Measurements from ENCODE around the gene TBCD. TPM values are rescaled to one million over a fixed set of nuclear protein-coding genes. Genes with fewer than 3 reads are reported as not detected.

Gene TBCD
- polyA plus RNA-seq, 12 donors: 47.5 to 79.6 (median 55.9) TPM; not detected in 1

- no peak for DNase-seq
These were observed 185.8 kb downstream of the TBCD start for GRCh38 chr17:82937411-82938371.

DNA sequence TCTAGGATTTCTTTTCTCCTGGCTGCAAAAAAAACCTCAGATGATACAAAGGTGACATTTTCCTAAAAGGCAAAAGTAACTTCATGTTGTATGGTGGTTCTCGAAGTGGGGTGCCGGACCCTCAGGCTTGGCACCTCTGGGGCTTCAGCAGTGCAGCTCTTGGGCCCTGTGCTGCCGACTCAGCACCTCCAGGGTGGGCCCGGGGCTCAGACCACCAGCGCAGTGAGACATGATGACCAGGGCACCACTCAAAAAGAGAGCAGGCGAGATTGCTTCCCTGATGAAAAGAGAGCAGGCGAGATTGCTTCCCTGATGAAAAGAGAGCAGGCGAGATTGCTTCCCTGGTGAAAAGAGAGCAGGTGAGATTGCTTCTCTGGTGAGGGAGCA is 186.6 kb downstream of the TBCD start:
- DNase-seq: no peak

DNA sequence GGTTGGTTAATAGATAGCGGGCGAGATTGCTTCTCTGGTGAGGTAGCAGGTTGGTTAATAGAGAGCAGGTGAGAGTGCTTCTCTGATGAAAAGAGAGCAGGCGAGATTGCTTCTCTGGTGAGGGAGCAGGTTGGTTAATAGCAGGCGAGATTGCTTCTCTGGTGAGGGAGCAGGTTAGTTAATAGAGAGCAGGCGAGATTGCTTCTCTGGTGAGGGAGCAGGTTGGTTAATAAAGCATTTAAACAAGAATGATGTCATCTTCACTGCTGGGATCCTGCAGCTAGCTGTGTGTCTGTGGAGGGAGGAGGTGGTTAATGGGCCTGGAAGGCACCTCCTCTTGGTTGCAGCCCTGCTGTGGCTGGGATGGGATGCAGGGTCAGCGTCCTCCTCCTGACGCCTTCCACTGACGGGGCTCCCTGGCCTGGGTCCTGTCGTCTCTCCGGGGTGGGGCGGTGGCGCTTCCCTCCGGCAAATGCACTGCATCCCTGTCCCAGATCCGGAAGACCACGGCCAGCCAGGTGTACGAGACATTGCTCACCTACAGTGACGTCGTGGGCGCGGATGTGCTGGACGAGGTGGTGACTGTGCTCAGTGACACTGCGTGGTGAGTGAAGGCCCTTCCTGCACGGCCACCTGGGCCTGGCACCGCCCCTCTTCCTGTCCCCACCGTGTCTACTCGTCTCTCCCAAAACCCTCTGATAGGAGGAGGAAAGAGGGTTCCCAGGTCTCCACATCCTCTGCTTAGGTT is 187.2 kb downstream of the TBCD start:
- no peak for DNase-seq

DNA sequence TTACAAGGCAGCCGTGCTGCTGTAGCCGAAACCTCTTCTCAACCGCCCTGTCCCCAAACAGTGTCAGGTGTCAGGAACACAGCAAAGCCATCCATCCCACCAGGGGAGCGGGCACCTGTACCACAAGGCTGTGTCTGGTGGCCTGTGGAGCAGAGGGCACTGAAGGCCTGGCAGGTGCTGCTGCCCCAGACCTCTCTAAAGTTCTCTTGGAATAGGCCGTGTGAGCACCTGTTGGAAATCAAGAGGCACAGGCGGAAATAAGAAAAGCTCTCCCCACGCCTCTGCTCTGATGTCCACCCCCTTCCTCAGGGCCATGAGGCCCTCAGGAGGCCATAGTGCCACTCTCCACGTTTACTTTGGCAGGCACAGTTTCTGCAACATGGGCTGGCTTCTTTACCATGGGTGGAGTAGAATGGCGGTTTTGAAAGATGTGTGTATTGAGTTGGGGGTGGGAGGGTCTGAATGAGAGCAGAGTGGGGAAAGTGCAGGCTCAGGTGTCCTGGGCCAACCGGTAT is 187.8 kb downstream of the TBCD start:
- no peak for DNase-seq

- DNase-seq: no peak
These were observed 188.6 kb downstream of the TBCD start for GRCh38 chr17:82940226-82941020.

- DNase-seq: no peak
These were observed 189.4 kb downstream of the TBCD start for GRCh38 chr17:82941021-82942001.

DNA sequence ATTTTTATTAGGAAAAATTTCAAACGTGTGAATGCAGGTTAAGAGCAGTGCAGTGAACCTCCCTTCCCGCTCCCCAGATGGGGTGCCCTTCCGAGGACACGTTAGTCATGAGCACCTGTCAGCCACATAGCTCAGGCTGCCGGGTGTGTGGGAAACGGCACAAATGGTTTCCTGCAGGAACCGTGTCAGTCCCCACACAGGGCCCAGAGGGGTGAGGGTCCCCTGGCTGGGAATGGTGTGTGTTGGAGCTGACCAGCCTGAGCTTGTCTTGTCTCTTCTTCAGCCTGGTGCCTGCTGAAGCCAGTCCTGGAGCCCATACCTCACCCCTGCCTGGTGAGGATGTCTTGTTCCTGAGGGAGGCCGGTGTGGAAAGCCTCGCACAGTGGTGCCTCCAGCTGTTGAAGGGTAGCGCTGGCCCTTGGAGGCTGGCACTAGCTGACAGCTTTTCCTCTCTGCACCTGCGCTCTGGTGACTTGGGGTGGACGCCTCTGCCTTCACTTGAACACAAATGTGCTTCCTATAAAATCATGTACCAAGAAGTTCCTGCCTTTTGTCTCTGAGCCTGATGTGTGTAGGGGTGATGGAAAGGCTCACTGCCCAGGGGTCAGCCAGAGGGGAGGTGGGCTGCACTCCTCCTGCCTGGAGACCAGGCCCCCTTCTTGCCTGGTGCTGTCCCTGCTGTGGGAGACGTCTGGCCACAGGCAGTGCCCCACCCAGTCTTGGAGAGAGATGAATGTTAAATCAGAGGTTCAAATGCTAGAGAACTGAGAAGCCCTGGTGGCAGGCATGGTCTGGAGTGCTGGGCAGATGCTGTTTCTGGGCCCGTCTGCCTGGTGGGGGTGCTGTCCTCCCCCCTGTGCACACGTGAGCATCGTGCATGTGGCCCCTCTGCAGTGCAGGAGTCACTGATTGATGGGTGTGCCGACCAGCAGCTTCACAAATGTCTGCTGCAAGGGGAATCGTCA is 190.6 kb downstream of the TBCD start:
- no peak for DNase-seq

DNA sequence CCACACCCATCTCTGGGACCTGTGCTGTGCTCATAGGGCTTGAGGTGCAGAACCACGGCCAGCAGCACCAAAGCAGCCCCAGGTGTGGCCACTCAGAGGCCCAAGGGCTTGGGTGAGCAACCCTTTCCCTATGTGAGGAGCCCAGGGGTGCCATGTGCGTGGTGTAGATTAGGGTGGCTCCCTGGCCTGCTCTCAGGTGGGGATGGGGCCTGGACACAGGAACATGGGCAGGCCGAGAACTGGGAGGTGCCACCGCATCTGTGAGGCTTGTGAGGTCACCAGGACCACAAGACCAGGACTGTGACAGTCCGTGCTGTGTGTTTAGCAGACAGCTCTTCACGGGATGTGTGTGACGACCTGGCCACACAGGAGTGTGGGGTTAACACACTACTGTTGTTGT is 191.5 kb downstream of the TBCD start:
- no peak for DNase-seq

- DNase-seq: no peak
These were observed 191.9 kb downstream of the TBCD start for GRCh38 chr17:82943751-82944150.

DNA sequence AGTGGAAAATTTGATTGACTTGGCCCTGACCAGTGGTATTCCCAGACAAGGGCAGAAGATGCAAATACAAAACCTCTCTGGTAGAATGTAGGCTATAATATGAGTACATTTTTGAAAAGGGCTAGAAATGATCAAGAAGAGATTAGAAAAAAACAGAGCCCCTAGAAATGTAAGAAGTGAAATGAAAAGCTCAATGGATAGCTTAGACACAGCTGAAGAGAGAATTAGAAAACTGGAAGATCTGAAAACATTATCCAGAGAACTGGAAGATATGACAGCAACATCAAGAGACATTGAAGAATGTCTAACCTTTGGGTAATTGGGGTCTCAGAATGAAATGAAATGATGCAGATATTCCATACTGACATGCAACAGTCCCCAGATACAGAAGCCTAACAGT is 193.1 kb downstream of the TBCD start:
- DNase-seq: no peak

DNA sequence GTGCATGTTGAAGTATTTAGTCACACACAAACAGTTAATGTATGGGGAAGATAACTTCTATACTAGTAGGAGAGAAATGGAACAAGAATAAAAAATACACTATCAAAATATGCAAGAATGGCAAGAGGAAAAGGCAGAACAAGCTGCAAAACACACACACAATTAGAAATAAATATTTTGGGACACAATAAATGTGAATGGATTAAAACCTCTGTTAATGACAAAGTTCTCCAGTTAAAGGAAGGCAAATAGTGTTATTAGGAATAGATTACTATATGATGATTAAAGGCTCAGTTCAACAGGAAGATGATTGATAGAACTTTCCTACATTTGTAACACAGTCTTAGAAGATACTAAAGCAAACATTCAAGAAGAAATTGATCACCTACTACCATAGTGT is 194.2 kb downstream of the TBCD start:
- no peak for DNase-seq

DNA sequence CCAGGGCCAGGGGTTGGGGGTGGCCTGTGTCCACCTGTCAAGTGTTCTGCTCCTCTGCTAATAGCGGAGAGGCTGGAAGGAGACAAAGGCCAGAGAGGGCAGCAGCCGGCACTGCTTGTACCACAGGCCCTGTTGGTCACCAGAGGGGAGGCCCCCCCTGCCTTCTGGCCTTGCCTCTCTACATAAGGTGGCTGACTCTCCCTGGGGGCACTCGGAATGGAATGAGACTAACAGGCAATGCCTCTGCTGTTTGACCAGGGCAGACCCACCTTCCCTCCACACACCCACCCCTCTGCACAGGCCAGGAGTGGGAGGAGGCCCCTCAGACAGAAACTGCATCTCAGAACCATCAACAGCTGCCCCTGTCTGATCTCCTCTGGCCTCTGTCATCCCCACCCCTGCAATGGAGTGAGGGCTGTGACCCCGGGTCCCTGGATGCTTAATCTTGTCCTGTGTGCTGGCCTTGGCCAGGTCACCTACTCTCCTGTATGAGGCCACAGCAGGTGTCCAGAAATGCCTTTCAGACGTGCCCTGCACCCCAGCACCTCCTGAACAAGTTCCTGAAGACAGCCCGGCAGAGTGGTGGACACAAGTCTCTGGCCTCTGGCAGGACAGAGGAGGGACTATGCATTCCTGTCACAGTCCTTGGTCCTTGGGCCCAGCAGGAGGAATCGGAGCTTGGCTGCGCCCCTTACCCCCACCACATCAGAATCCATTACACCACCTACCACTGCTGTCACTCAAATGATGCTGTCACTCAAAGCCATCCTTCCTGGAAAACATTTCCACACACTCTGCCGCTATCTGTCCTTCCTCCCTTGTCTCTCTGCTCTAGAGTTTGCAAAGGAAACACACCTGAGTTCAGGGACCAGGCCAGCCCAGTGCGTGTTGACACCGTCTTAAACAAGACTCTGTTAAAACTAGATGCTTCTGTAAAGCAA is 195.5 kb downstream of the TBCD start:
- DNase-seq: no peak

GRCh38 chr17:82948081-82948511 is 196.2 kb downstream of the TBCD start:
- no peak for DNase-seq

DNA sequence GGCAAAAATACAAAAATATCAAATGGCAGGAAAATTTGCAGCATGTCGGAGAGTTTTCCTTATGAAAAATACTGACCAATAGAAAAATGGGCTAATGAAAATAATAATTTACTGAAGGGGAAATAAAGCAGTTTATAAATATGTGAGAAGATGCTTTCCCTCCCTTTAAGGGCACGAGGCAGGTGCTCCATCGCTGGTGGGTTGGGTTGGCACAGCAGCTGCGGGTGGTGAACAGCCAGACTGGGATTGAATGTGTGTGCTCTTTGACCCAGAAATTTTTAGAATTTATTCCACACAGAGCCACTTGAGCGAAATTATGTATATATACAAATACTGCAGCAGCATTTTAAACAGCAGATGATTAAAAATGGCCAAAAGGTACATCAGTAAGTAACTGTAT is 197.1 kb downstream of the TBCD start:
- no peak for DNase-seq

DNA sequence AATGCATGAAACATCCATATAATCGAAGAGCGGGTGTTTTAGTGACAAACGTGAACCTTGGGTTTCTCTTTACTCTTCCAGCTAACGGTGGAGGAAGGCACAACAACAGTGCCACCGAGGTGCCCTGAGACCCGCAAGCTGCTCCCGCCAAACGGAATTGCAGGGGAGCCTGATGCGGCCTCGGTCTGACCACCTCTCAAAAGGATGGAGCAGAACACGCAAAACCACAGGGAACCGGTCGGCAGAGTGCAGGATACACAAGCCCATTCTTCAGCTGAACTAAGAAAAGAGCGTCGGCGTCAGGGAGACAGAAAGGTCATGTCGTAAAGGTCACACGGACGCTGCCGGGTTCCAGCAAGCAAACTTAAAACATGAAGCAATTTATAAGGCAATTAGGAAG is 197.5 kb downstream of the TBCD start:
- DNase-seq: no peak

- no peak for DNase-seq
These were observed 198.1 kb downstream of the TBCD start for GRCh38 chr17:82949984-82950383.

DNA sequence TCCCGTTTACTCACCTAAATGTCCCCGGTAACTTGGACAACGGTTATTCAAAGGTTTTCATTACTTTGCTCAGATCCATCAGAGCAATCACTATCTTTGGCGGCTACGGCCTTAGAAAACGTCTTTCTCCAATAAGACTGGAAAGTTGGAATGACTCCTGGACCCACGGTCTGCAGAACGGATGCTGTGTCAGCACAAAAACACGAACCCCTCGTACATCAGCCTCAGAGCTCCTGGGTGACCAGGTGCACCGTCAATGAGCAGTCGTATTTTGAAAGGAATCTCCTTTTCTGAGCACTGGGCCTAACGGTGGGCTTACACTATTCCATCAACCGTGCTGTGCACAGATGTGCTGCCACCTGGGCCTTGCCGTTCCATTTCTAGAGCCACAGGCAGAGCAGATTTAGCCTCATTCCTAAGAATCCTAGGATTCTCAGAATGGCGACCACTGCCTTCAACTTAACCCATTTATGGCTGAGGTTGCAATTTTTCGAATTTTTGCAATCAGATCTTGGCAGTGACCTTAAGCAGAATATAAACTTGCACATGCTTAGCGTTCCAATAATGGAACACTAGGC is 198.7 kb downstream of the TBCD start:
- DNase-seq: no peak

- DNase-seq: no peak
These were observed 200.2 kb downstream of the TBCD start for GRCh38 chr17:82952019-82952418.

Measured in muscle of arm (tissue), 12 donors.